Neural cell (in vitro differentiated cells): ENCODE measurements around the gene DMWD.

Experiments used
- CTCF ChIP-seq: fragments of 450-650 bp; IDR thresholded peaks from 2 replicates; pipeline ENCODE4 v1.5.1; 2014; ENCODE audit warnings: antibody characterized with exemption, mild to moderate bottlenecking, moderate library complexity; ENCODE audit not compliant: poor library complexity, severe bottlenecking
- EP300 ChIP-seq: fragments of 450-650 bp; conservative IDR thresholded peaks from 2 replicates; pipeline ENCODE4 v1.6.1; 2014; ENCODE audit warnings: antibody characterized with exemption, mild to moderate bottlenecking, moderate library complexity; ENCODE audit not compliant: poor library complexity, severe bottlenecking
- EZH2 ChIP-seq: fragments of 200-600, 300-800 bp; shearing (Covaris generic), sonication (generic); IDR thresholded peaks from 2 replicates; pipeline ENCODE4 v1.6.1; 2014; ENCODE audit warnings: antibody characterized with exemption, low read length, borderline replicate concordance, mild to moderate bottlenecking; ENCODE audit not compliant: insufficient read depth, poor library complexity, severe bottlenecking
- MXI1 ChIP-seq: fragments of 450-650 bp; conservative IDR thresholded peaks from 2 replicates; pipeline ENCODE4 v1.6.1; 2014; ENCODE audit warnings: antibody characterized with exemption, mild to moderate bottlenecking; ENCODE audit not compliant: poor library complexity, severe bottlenecking
- SMC3 ChIP-seq: fragments of 450-650 bp; conservative IDR thresholded peaks from 2 replicates; pipeline ENCODE4 v1.6.1; 2014; ENCODE audit warnings: antibody characterized with exemption, mild to moderate bottlenecking, moderate library complexity; ENCODE audit not compliant: poor library complexity

GRCh38 chr19:45793178-45793564 lies 526 bp upstream of the DMWD start:
- TF ChIP-seq EP300 (no peak), CTCF (no peak), EZH2 (no peak), SMC3 (no peak), MXI1 (no peak)
